Adrenal gland (tissue), 12 donors: ENCODE data around the gene TMEM174. TPM values are rescaled to one million over a fixed set of nuclear protein-coding genes. Genes with fewer than 3 reads are reported as not detected.

Source experiments
- DNase-seq, 7 donors: peaks; one replicate each; pipeline ENCODE4 v3.0.0-alpha.2; 2019 to 2020
- H3K27ac ChIP-seq, 5 donors: fragments of 200-600 bp; sonication (generic) in 4 of 5; 1 replicate in 3 of 5; 2 replicates in 2 of 5; pipeline versions ENCODE4 v1.5.1 to v1.8.0; 2016 to 2020; ENCODE audit warnings: mild to moderate bottlenecking in 1 of 5
- H3K27me3 ChIP-seq: fragments of 200-600 bp; 2 replicates; pipeline ENCODE4 v1.8.0; 2021
- H3K36me3 ChIP-seq, 2 donors: fragments of 200-600 bp; replicated peaks in 1 of 2; 1 replicate in 1 of 2; 2 replicates in 1 of 2; pipeline versions ENCODE4 v1.5.1 to v1.8.0; 2018 to 2022
- H3K4me1 ChIP-seq, 2 donors: fragments of 200-600 bp; replicated peaks in 1 of 2; 1 replicate in 1 of 2; 2 replicates in 1 of 2; pipeline versions ENCODE4 v1.5.1 to v1.8.0; 2018 to 2021
- H3K4me3 ChIP-seq, 4 donors: fragments of 200-600 bp; sonication (generic) in 3 of 4; one replicate each; pipeline ENCODE4 v1.5.1; 2016 to 2018
- H3K9me3 ChIP-seq, 3 donors: fragments of 200-600 bp; sonication (generic) in 1 of 3; replicated peaks in 1 of 3; 1 replicate in 2 of 3; 2 replicates in 1 of 3; pipeline versions ENCODE4 v1.5.1 to v1.8.0; 2016 to 2021
- POLR2A ChIP-seq, 2 donors: fragments of 450-650 bp; IDR thresholded peaks; one replicate each; pipeline ENCODE4 v1.6.1; 2017; ENCODE audit warnings: antibody characterized with exemption in 2 of 2, mild to moderate bottlenecking in 2 of 2, moderate library complexity in 1 of 2
- WGBS, 4 donors: extraction: QIAGEN DNeasy Blood & Tissue Kit in 2 of 4; methylation state at CpG; one replicate each; pipeline versions ENCODE4 v1.1.5 to v1.1.7; 2013 to 2017; 5-methylcytosine and 5-hydroxymethylcytosine counted together
- intact Hi-C, 2 donors: fragments of 100-400 bp; cut with DNase I; formaldehyde crosslinking; loops; one replicate each; pipeline versions ENCODE4 v1.14.1 to v1.15.0; 2022 to 2023
- polyA plus RNA-seq, 3 donors: library from polyadenylated mRNA; stranded (reverse); fragments of 200-250 nt in 2 of 3; fragments of 350-450 nt in 1 of 3; fragmentation: Illumina TruSeq in 1 of 3; extraction: RNeasy Lipid Tissue Mini Kit (QIAGEN cat#74804) in 1 of 3; gene quantifications; one replicate each; pipeline ENCODE4 v1.2.3, GENCODE V29; 2013 to 2014
- total RNA-seq, 9 donors: library from RNA; depleted of rRNA in 4 of 9; stranded (reverse); fragments of >200 nt in 4 of 9; fragments of 120-200 nt in 1 of 9; fragmentation: NEBNext Ultra II Directional in 1 of 9; extraction: Animal tissue kit (Norgen Biotek cat#: 25700) in 1 of 9; gene quantifications; one replicate each; pipeline versions ENCODE4 v1.1.0 to v1.2.4, GENCODE V29; 2013 to 2023
- TF ChIP-seq, protein P1 (sequence below), 6 experiments: fragments of 450-650 bp in 4 of 6; fragments of 200-600 bp in 2 of 6; sonication (generic) in 1 of 6; IDR thresholded peaks; 1 replicate in 5 of 6; 2 replicates in 1 of 6; pipeline versions ENCODE4 v1.5.1 to v1.8.0; 2016 to 2021; ENCODE audit warnings: antibody characterized with exemption in 6 of 6, mild to moderate bottlenecking in 2 of 6, moderate library complexity in 1 of 6
- donor health status: healthy with polysubstance abuse.
- donor health status: Bipolar disorder and iron deficiency.
- donor health status: DM: yes; HTN: yes; CAD: no.
- donor health status: DM: no; HTN: no; CAD: no.
- donor health status: DM: no; HTN: no; CAD: no.
- donor health status: DM: yes; HTN: yes; CAD: no.

TMEM174 gene
- total and polyA plus RNA-seq, 12 donors = not detected

- Histone ChIP-seq H3K4me3 (no peak overlapping the region), H3K27me3 (peaks cover 3% of the 10 kb centered on the region), H3K27ac (no peak overlapping the region), H3K9me3 (no peaks in the 10 kb centered on the region), H3K36me3 (no peaks in the 10 kb centered on the region), H3K4me1 (no peaks in the 10 kb centered on the region)
- intact Hi-C loops = no loop called here
- TF ChIP-seq POLR2A (IDR thresholded peaks at IDR 0.05) = no peak
- TF ChIP-seq, protein P1, sequence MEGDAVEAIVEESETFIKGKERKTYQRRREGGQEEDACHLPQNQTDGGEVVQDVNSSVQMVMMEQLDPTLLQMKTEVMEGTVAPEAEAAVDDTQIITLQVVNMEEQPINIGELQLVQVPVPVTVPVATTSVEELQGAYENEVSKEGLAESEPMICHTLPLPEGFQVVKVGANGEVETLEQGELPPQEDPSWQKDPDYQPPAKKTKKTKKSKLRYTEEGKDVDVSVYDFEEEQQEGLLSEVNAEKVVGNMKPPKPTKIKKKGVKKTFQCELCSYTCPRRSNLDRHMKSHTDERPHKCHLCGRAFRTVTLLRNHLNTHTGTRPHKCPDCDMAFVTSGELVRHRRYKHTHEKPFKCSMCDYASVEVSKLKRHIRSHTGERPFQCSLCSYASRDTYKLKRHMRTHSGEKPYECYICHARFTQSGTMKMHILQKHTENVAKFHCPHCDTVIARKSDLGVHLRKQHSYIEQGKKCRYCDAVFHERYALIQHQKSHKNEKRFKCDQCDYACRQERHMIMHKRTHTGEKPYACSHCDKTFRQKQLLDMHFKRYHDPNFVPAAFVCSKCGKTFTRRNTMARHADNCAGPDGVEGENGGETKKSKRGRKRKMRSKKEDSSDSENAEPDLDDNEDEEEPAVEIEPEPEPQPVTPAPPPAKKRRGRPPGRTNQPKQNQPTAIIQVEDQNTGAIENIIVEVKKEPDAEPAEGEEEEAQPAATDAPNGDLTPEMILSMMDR (IDR thresholded peaks at IDR 0.05) = no peak
- WGBS, 4 donors = 68 to 100% (median 80%) methylated on average over 3 of the region's 3 CpGs
- DNase-seq = no peak
Observed at GRCh38 chr5:73135021-73135420, 38.0 kb upstream of the TMEM174 start.

GRCh38 chr5:73135429-73136054 is 37.5 kb upstream of the TMEM174 start:
- Histone ChIP-seq H3K4me1 (no peaks in the 10 kb centered on the region), H3K4me3 (no peak overlapping the region), H3K36me3 (no peaks in the 10 kb centered on the region), H3K27ac (no peak overlapping the region), H3K27me3 (peaks cover 3% of the 10 kb centered on the region), H3K9me3 (no peaks in the 10 kb centered on the region)
- no peak for DNase-seq
- TF ChIP-seq, protein P1 (IDR thresholded peaks at IDR 0.05) = peak in 2 of 6 experiments; percentile 14 to 32
- TF ChIP-seq POLR2A (IDR thresholded peaks at IDR 0.05) = no peak
- intact Hi-C loops = no loop called here
- 37 to 61% (median 52%) methylated on average over 6 of the region's 6 CpGs for WGBS, 4 donors

DNA sequence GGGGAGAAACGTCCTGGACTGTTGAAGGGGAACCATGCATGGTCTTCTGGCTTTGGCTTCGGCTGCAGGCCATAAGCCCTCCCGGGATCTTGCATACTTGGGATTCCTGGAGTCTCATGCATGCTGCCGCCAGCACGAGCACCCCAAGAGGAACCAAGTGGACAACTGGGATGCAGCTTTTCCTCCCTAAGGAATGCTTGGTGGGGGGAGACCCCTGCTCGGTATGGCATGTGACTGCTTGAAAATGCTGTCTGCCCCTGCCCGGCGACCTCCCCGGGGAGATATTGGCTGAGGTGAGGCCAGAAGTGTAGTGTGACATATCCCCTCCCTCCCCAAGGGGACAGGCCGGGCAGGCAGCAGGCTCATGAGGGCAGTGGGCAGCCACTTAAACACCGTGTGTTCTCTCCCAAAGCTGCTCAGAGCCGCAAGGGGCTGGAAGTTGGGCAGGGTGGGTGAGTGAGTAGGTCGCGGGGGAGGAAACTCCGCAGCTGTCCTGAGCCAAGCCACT is 36.9 kb upstream of the TMEM174 start:
- no peaks in the 10 kb centered on the region for H3K9me3 ChIP-seq
- TF ChIP-seq, protein P1 (IDR thresholded peaks at IDR 0.05) = no peak
- TF ChIP-seq POLR2A (IDR thresholded peaks at IDR 0.05) = no peak
- no peak overlapping the region for H3K4me3 ChIP-seq
- H3K27me3 ChIP-seq = peaks cover 3% of the 10 kb centered on the region
- intact Hi-C loops = no loop called here
- H3K36me3 ChIP-seq = no peaks in the 10 kb centered on the region
- H3K27ac ChIP-seq = no peak overlapping the region
- H3K4me1 ChIP-seq = no peaks in the 10 kb centered on the region
- DNase-seq = no peak
- 46 to 54% (median 51%) methylated on average over 15 of the region's 15 CpGs for WGBS, 4 donors

GRCh38 chr5:73137563-73138530 is 35.1 kb upstream of the TMEM174 start:
- no peak for TF ChIP-seq POLR2A (IDR thresholded peaks at IDR 0.05)
- TF ChIP-seq, protein P1 (IDR thresholded peaks at IDR 0.05) = no peak
- Histone ChIP-seq H3K27ac (no peak overlapping the region), H3K9me3 (no peaks in the 10 kb centered on the region), H3K4me1 (no peaks in the 10 kb centered on the region), H3K36me3 (no peaks in the 10 kb centered on the region), H3K4me3 (no peak overlapping the region), H3K27me3 (peaks cover 3% of the 10 kb centered on the region)
- no peak for DNase-seq
- intact Hi-C loops = no loop called here
- 77 to 90% (median 86%) methylated on average over 7 to 10 of the region's 10 CpGs for WGBS, 4 donors
